CD4-positive, alpha-beta T cell treated with Interleukin-17A for 4 hours (primary cell): Measurements from ENCODE around the gene CASP2.

Experiments used
- DNase-seq: peaks from one replicate; pipeline ENCODE4 v3.0.0-alpha.2; 2020; ENCODE audit warnings: mixed read lengths

CASP2 gene

GRCh38 chr7:143343596-143343995 lies 55.4 kb downstream of the CASP2 start:
- no peak for DNase-seq

- peak; percentile 78 for DNase-seq
Observed at GRCh38 chr7:143345428-143345900, 57.3 kb downstream of the CASP2 start.

- no peak for DNase-seq
Observed at GRCh38 chr7:143346018-143346417, 57.9 kb downstream of the CASP2 start.

GRCh38 chr7:143347950-143348349 lies 59.8 kb downstream of the CASP2 start:
- no peak for DNase-seq

GRCh38 chr7:143351060-143351459 lies 62.9 kb downstream of the CASP2 start:
- DNase-seq = no peak

GRCh38 chr7:143351574-143351973 lies 63.4 kb downstream of the CASP2 start:
- no peak for DNase-seq

GRCh38 chr7:143352531-143353002 lies 64.4 kb downstream of the CASP2 start:
- DNase-seq = no peak

- DNase-seq = no peak
Observed at GRCh38 chr7:143354376-143354775, 66.2 kb downstream of the CASP2 start.

- no peak for DNase-seq
Observed at GRCh38 chr7:143354965-143355364, 66.8 kb downstream of the CASP2 start.

GRCh38 chr7:143355450-143356385 lies 67.6 kb downstream of the CASP2 start:
- no peak for DNase-seq

- no peak for DNase-seq
Observed at GRCh38 chr7:143356414-143357050, 68.4 kb downstream of the CASP2 start.
